Activated CD8-positive, alpha-beta memory T cell treated with anti-CD3 and anti-CD28 coated beads, Interleukin-2, amount 50 U/mL, for 48 hours (primary cell): ENCODE measurements around the gene TIE1.
A peak's percentile ranks its signal among the peaks of the same experiment; 100 is the strongest.

Experiments
- DNase-seq: peaks from one replicate; pipeline ENCODE4 v3.0.0-alpha.2; 2020

The TIE1 gene

GRCh38 chr1:43313771-43314170 is 13.0 kb downstream of the TIE1 start:
- DNase-seq = no peak

GRCh38 chr1:43314233-43314632 is 13.5 kb downstream of the TIE1 start:
- no peak for DNase-seq

DNA sequence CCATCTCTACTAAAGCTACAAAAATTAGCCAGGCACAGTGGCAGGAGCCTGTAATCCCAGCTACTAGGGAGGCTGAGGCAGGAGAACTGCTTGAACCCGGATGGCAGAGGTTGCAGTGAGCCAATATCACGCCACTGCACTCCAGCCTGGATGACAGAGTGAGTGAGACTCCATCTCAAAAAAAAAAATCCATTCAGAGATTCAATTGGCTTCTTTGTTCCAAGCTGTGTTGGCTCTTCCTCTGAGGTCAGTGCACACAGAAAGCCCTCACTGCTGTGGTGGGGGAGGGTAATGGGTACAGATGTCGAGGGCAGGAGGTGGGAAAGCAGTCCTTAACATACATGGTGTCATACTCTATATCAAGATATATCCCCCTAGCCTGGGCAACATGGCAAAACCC is 14.7 kb downstream of the TIE1 start:
- DNase-seq = no peak

DNA sequence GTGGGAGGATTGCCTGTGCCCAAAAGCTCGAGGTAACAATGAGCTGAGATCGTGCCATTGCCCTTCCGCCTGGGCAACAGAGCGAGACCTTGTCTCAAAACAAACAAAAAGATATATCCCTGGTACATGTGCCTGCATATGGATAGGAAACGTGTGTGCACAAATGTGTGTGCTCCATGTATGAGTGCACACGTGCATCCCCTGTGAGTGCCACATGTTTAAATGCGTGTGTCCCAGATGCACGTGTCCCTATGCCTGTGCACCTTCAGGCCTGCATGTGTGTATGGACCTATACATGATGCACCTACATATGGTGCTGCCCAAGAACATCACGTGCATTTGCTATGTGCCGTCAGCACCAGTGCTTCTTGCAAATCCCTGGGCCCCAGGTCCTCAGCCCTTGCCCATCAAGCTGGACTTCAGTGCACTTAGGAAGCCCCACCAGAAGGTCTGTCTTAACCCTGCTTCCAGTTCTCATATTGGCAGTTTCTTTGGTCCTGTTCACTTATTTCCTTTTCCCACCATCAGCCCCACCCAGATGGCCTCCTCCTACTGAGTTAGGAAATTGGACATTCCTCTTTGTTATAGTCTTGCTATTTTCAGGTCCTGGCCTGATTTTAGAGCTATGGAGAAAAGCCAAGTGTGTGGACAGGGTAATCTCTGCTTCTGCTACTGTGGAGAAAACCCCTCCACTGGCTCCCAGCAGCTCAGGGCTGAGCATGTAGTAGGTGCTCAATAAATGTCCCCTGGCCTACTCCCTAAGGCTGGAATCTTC is 15.4 kb downstream of the TIE1 start:
- no peak for DNase-seq

GRCh38 chr1:43316738-43317520 is 16.1 kb downstream of the TIE1 start:
- no peak for DNase-seq

DNA sequence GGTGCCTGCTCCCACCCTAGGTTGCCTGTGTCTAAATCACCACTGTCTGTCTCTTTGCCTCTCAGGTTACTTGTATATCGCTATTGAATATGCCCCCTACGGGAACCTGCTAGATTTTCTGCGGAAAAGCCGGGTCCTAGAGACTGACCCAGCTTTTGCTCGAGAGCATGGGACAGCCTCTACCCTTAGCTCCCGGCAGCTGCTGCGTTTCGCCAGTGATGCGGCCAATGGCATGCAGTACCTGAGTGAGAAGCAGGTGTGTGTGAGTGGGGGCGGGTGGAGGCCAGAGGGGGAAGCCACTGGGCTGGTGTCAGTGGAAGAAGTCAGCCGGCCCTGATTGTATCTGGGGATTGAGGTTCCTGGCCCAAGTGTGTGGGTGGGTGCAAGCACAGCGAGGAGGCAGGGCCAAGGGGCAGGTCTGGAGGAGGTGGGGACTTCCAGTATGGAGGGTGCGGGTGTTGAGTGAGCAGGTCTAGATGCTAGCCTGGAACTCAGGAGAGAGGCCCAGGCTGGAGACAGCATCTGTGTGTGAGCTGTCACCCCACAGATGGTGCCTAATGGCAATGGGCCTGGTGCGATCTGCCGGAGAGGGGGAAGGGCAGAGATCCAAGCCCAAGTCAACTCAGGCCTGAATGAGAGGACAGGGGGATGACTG is 17.2 kb downstream of the TIE1 start:
- DNase-seq = no peak

DNA sequence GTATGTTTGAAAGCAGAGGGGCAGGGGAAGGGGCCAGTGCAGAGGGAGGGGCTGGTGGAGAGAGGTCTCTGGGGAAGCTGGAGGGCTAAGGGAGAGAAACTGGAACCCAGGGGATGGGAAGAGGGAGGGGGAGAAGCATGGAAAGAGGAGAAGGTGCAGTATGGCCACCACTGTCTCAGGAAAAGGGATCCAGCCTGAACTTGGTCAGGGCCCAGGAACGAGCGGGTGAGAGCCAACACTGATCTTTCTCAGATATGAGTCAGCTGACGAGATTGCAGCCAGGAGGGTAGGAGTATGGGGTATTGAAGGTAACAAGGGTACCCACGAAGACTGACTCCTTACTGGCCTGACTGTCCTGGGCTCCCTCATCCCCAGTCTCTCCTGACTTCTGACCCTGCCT is 18.0 kb downstream of the TIE1 start:
- DNase-seq = no peak

- no peak for DNase-seq
Observed at GRCh38 chr1:43319288-43319687, 18.5 kb downstream of the TIE1 start.

- no peak for DNase-seq
Observed at GRCh38 chr1:43319766-43320165, 19.0 kb downstream of the TIE1 start.

GRCh38 chr1:43321331-43321891 is 20.6 kb downstream of the TIE1 start:
- DNase-seq = no peak

DNA sequence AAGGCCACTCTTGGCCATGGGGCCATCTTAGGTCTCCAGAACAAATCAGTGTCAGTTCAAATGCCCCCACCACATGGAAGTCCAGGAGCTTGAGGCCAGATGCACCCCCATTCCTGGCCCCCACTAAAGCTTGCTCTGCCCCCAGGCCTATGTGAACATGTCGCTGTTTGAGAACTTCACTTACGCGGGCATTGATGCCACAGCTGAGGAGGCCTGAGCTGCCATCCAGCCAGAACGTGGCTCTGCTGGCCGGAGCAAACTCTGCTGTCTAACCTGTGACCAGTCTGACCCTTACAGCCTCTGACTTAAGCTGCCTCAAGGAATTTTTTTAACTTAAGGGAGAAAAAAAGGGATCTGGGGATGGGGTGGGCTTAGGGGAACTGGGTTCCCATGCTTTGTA is 21.7 kb downstream of the TIE1 start:
- no peak for DNase-seq

DNA sequence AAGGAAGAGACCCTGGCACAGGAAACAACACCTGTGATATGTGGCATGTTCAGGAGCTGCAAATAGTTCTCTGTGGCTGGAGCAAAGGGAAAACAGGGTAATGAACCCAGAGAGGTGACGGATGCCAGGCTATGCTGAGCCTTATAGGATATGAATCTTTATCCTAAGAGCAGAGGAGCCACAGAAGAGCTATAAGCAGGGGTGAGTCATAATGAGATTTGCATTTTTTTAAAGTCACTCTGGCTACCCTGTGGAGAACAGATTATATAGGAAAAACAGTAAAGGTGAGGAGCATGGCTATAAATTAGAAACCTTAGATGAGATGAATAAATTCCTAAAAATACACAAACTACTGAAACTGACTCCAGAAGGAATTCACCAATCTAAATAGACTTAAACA is 24.0 kb downstream of the TIE1 start:
- no peak for DNase-seq

DNA sequence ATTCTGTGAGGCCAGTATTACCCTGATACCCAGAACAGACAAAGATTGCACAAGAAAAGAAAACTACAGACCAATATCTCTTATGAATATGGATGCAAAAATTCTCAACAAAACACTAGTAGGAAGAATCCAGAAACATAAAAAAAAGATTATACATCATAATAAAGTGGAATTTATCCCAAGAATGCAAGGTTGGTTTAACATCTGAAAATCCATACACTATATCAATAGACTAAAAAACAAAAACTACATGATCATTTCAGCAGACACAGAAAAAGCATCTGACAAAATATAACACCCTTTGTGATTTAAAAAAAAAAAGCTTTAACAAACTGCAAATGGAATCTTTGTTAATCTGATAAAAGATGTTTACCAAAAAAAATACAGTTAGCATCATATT is 24.6 kb downstream of the TIE1 start:
- DNase-seq = no peak

- DNase-seq = no peak
Observed at GRCh38 chr1:43327549-43328292, 26.9 kb downstream of the TIE1 start.

- peak; percentile 75 for DNase-seq
Observed at GRCh38 chr1:43329995-43330751, 29.4 kb downstream of the TIE1 start.

- DNase-seq = no peak
Observed at GRCh38 chr1:43331688-43332087, 30.9 kb downstream of the TIE1 start.

GRCh38 chr1:43334453-43335205 is 33.8 kb downstream of the TIE1 start:
- no peak for DNase-seq

- DNase-seq = no peak
Observed at GRCh38 chr1:43337588-43337987, 36.8 kb downstream of the TIE1 start, which contains the start of gene MPL. Gene MPL, plus strand, starts transcription at chr1:43337818. Its CDS starts 31 bp downstream, at chr1:43337849.

GRCh38 chr1:43338001-43338400 is 37.2 kb downstream of the TIE1 start:
- no peak for DNase-seq

DNA sequence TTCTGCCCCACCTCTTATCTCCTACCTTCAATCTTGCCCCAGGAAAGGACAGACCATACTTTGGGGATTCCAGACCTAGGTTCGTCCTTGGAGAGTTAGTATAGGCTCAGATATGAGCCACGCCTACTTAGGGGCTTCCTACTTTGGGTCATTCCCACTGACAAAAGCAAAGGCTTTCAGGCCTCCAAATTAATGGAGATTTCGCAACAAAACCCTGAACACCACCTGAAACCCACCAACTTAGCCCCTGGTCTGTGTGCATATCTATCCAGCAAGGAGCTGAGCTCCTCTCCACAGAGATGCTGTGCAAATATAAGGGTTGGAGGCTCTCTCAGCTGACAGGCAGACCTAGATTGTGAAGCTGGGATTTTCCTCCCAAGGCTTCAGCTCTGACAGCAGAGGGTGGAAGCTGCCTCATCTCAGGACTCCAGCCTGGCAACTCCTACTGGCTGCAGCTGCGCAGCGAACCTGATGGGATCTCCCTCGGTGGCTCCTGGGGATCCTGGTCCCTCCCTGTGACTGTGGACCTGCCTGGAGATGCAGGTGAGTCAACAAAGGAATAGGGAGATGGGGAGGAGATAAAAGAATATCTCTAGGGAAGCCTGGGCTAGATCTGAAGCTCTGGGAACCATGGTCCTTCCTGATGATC is 38.9 kb downstream of the TIE1 start:
- DNase-seq = no peak

DNA sequence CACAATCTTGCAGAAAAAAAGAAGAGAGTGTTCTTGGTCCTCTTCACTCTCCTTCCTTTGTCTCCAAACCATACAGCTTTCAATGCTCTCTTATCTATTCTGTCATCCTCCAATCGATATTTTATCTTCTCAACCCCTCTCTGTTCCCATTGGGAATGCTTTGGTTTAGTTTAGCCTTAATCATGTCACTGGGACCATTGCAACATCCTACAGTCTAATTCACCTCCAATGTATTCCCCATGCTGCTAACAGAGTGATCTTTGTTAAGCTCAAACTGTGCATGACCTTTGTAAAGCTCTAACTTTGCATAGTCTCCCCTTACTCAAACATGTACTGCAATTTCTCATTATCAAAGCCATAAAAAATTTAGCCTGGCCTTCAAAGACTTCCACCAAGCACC is 39.8 kb downstream of the TIE1 start:
- no peak for DNase-seq
